SK-N-MC (cell line): ENCODE results near the gene TNFSF8.

ENCODE experiments used
- EZH2 ChIP-seq: fragments of 200-600 bp; sonication (generic); IDR thresholded peaks from one replicate; pipeline ENCODE4 v1.6.1; 2017; ENCODE audit warnings: antibody characterized with exemption
- POLR2AphosphoS5 ChIP-seq: IDR thresholded peaks from 2 replicates; pipeline ENCODE4 v1.6.1; 2012; ENCODE audit warnings: mild to moderate bottlenecking, low read depth, low read length, borderline replicate concordance

GRCh38 chr9:114898741-114899140 is 31.6 kb downstream of the TNFSF8 start:
- TF ChIP-seq EZH2 (no peak), POLR2AphosphoS5 (no peak)
